DOHH2 (cell line): ENCODE measurements around the gene TRIOBP.

Experiments
- EZH2phosphoT487 ChIP-seq: fragments of 200-600 bp; sonication (generic); IDR thresholded peaks from 2 replicates; pipeline ENCODE4 v1.6.1; 2017; ENCODE audit warnings: borderline replicate concordance, mild to moderate bottlenecking, antibody characterized with exemption, low read length, moderate library complexity, mixed read lengths
- TF ChIP-seq, protein P1 (sequence below): fragments of 200-600 bp; sonication (generic); IDR thresholded peaks from one replicate; pipeline ENCODE4 v1.5.1; 2014; ENCODE audit warnings: antibody characterized with exemption, mild to moderate bottlenecking, low read depth, low read length; ENCODE audit not compliant: poor library complexity, severe bottlenecking

DNA sequence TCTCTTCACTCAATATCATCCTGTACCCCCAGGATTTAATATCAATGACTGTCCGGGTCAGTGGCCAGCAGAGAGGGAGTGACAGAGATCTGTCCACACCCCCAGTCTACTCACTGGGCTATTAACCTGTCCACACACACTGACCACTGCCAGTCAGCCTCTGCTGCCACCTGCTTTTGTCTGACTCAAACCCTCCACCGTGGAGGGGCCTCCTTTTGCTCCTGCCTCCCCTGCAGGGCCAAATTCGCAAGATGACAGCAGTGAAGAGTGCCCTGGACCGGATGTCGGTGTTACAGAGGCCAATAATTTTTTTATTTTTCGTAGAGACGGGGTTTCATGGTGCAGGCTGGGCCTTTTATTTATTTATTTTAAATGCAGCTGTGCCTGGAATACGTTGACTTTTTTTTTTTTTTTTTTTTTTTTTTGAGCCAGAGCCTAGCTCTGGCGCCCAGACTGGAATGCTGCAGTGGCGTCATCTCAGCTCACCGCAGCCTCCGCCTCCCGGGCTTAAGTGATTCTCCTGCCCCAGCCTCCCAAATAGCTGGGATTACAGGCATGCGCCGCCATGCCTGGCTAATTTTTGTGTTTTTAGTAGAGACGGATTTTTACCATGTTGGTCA, 33.2 kb upstream of the TRIOBP start:
- TF ChIP-seq, protein P1, sequence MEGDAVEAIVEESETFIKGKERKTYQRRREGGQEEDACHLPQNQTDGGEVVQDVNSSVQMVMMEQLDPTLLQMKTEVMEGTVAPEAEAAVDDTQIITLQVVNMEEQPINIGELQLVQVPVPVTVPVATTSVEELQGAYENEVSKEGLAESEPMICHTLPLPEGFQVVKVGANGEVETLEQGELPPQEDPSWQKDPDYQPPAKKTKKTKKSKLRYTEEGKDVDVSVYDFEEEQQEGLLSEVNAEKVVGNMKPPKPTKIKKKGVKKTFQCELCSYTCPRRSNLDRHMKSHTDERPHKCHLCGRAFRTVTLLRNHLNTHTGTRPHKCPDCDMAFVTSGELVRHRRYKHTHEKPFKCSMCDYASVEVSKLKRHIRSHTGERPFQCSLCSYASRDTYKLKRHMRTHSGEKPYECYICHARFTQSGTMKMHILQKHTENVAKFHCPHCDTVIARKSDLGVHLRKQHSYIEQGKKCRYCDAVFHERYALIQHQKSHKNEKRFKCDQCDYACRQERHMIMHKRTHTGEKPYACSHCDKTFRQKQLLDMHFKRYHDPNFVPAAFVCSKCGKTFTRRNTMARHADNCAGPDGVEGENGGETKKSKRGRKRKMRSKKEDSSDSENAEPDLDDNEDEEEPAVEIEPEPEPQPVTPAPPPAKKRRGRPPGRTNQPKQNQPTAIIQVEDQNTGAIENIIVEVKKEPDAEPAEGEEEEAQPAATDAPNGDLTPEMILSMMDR = no peak
- no peak for TF ChIP-seq EZH2phosphoT487
